Measurements from ENCODE around the gene CPNE1. TPM values are rescaled to one million over a fixed set of nuclear protein-coding genes. Genes with fewer than 3 reads are reported as not detected.

Gene CPNE1
- total RNA-seq, 4 donors from 2014 or later, result 84.9 to 201 (median 127) TPM

GRCh38 chr20:35669221-35669620 is 4.5 kb upstream of the CPNE1 start:
- no peaks in the 10 kb centered on the region for H3K9me3 ChIP-seq
- no peak for DNase-seq
- no peak overlapping the region for H3K4me3 ChIP-seq
- H3K27ac ChIP-seq, result no peak overlapping the region
- TF ChIP-seq POLR2A (IDR thresholded peaks at IDR 0.05) (no peak), CTCF (IDR thresholded peaks at IDR 0.05) (no peak)
- H3K4me1 ChIP-seq, result no peaks in the 10 kb centered on the region
- peaks cover 0 to 57% (median 0%) of the 10 kb centered on the region in 3 donors for H3K36me3 ChIP-seq
- H3K27me3 ChIP-seq, result no peaks in the 10 kb centered on the region

DNA sequence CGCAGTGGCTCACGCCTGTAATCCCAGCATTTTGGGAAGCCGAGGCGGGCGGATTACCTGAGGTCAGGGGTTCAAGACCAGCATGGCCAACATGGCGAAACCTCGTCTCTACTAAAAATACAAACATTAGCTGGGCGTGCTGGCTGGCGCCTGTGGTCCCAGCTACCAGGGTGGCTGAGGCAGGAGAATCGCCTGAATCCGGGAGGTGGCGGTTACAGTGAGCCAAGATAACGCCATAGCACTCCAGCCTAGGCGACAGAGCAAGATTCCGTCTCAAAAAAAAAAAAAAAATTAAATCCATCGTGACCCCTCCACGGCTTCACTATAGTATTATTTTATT is 1.2 kb upstream of the CPNE1 start:
- Histone ChIP-seq H3K27me3 (no peaks in the 10 kb centered on the region), H3K4me1 (peaks cover 0 to 24% (median 9%) of the 10 kb centered on the region in 4 donors), H3K4me3 (no peak overlapping the region), H3K9me3 (no peaks in the 10 kb centered on the region), H3K27ac (no peak overlapping the region), H3K36me3 (peaks cover 0 to 26% (median 0%) of the 10 kb centered on the region in 3 donors)
- TF ChIP-seq POLR2A (IDR thresholded peaks at IDR 0.05), result no peak
- TF ChIP-seq CTCF (IDR thresholded peaks at IDR 0.05), result no peak
- DNase-seq, result no peak

DNA sequence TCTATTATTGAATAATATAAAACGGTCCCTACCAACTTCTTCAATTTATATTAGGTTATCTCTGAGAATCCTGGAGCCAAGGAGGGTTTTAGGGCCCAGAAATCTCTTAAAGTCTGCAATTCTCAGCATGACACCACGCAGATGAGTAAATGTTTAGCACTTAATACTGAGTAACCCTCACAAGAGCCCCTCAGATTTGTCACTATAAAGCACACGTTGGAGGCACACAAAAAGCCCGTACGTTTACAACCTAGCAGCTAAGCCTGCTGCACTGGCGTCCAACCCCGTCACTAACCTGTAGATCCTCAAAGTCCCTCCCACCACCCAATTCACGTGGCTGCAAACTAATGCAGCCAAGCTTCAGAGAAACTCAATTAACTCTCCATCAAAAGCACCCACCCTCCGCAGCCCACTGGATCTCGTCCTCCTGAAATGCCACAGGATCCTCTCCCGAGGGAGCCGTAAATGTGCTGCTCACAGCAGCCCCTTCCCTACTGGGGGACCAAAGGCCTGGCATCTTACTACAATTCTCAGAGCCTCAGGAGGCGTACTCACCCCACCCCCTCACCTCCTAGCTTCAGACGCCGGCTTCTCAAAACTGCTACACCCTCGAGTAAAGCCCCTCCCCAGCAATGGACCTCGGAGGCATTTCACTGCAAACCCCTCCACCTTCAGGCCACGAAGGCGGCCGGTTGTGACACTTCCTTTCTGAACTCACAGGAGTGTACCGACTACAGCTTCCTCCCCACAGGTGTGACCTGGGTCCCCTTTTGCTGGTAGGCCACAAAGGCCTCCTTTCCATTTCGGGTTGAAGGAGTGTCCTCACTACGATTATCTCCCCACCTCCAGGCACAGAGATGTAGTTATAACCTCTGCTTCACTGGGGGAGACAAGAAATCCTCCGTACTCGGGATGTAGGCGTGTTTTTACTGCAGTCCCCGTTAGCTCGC is 909 bp downstream of the CPNE1 start:
- no peak for TF ChIP-seq CTCF (IDR thresholded peaks at IDR 0.05)
- TF ChIP-seq POLR2A (IDR thresholded peaks at IDR 0.05), result peak in 1 of 2 donors; percentile 6
- peak; percentile 57 to 87 (median 77) for DNase-seq

GRCh38 chr20:35662551-35662950 is 2.1 kb downstream of the CPNE1 start:
- no peaks in the 10 kb centered on the region for H3K27me3 ChIP-seq
- no peaks in the 10 kb centered on the region for H3K36me3 ChIP-seq
- H3K4me1 ChIP-seq, result peaks cover 0 to 38% (median 11%) of the 10 kb centered on the region in 4 donors
- H3K27ac ChIP-seq, result no peak overlapping the region
- DNase-seq, result no peak
- TF ChIP-seq POLR2A (IDR thresholded peaks at IDR 0.05), result no peak
- TF ChIP-seq CTCF (IDR thresholded peaks at IDR 0.05), result no peak
- H3K9me3 ChIP-seq, result no peaks in the 10 kb centered on the region
- H3K4me3 ChIP-seq, result peak overlapping the region in 2 of 4 donors; percentile 71 to 77

More for the DNA sequence above, 909 bp downstream of the CPNE1 start:
- Histone ChIP-seq H3K9me3 (no peaks in the 10 kb centered on the region), H3K36me3 (peaks cover 0 to 4% (median 0%) of the 10 kb centered on the region in 3 donors), H3K4me1 (peaks cover 0 to 35% (median 9%) of the 10 kb centered on the region in 4 donors), H3K27me3 (no peaks in the 10 kb centered on the region), H3K4me3 (peak overlapping the region; percentile 47 to 77 (median 71)), H3K27ac (peak overlapping the region; percentile 89 to 97 (median 96))

- no peak for DNase-seq
- no peak overlapping the region for H3K27ac ChIP-seq
- no peaks in the 10 kb centered on the region for H3K9me3 ChIP-seq
- TF ChIP-seq POLR2A (IDR thresholded peaks at IDR 0.05), result no peak
- no peak for TF ChIP-seq CTCF (IDR thresholded peaks at IDR 0.05)
- peaks cover 0 to 44% (median 11%) of the 10 kb centered on the region in 4 donors for H3K4me1 ChIP-seq
- peak overlapping the region in 1 of 4 donors; percentile 2 for H3K4me3 ChIP-seq
- H3K36me3 ChIP-seq, result no peaks in the 10 kb centered on the region
- no peaks in the 10 kb centered on the region for H3K27me3 ChIP-seq
Measured at GRCh38 chr20:35661908-35662307, 2.8 kb downstream of the CPNE1 start.

Measured in Peyer's patch (tissue), 4 donors.